Right atrium auricular region (tissue), 2 donors: Measurements from ENCODE around the gene GAL3ST2. TPM values are rescaled to one million over a fixed set of nuclear protein-coding genes. Genes with fewer than 3 reads are reported as not detected.
"Not testable (repeated sequence)": the region's sequence is repeated elsewhere in the genome, so short reads cannot be mapped to it uniquely, and the experiment has no call there.

ENCODE experiments used
- DNase-seq: peaks from one replicate; pipeline ENCODE4 v3.0.0-alpha.2; 2019; ENCODE audit warnings: low spot score
- H3K27ac ChIP-seq, 2 donors: fragments of 200-600 bp; sonication (generic); 1 replicate in 1 of 2; 2 replicates in 1 of 2; pipeline ENCODE4 v1.5.1; 2016 to 2019
- H3K27me3 ChIP-seq, 2 donors: fragments of 200-600 bp; sonication (generic); one replicate each; pipeline versions ENCODE4 v1.5.1 to v1.6.0; 2017 to 2019
- H3K36me3 ChIP-seq: fragments of 200-600 bp; sonication (generic); one replicate; pipeline ENCODE4 v1.5.1; 2016
- H3K4me1 ChIP-seq, 2 donors: fragments of 200-600 bp; sonication (generic); one replicate each; pipeline versions ENCODE4 v1.5.1 to v1.6.0; 2017 to 2019
- H3K4me3 ChIP-seq, 2 donors: fragments of 200-600 bp; sonication (generic); 1 replicate in 1 of 2; 2 replicates in 1 of 2; pipeline ENCODE4 v1.5.1; 2017 to 2019; ENCODE audit warnings: mild to moderate bottlenecking in 1 of 2, moderate library complexity in 1 of 2
- H3K9me3 ChIP-seq, 2 donors: fragments of 200-600 bp; sonication (generic); one replicate each; pipeline ENCODE4 v1.5.1; 2019
- CTCF ChIP-seq, 2 donors: fragments of 200-600 bp; sonication (generic); IDR thresholded peaks; one replicate each; pipeline ENCODE4 v1.5.1; 2019; ENCODE audit warnings: antibody characterized with exemption in 2 of 2
- total RNA-seq, 2 donors: library from RNA; depleted of rRNA; stranded (reverse); fragments of >200 nt; gene quantifications; one replicate each; pipeline ENCODE4 v1.1.0, GENCODE V29; 2016

The GAL3ST2 gene
- total RNA-seq, 2 donors from 2014 or later = 0.56 to 1.1 TPM

- H3K9me3 ChIP-seq, H3K36me3 ChIP-seq, H3K4me3 ChIP-seq, H3K27me3 ChIP-seq, H3K27ac ChIP-seq: not testable (repeated sequence)
- H3K4me1 ChIP-seq = peaks cover 0 to 18% of the 10 kb centered on the region in 2 donors
- peak; percentile 40 to 65 for TF ChIP-seq CTCF (IDR thresholded peaks at IDR 0.05)
- DNase-seq = peak; percentile 75
Measured at GRCh38 chr2:241732513-241733186, 44.0 kb upstream of the GAL3ST2 start.

- Histone ChIP-seq H3K9me3 (no peaks in the 10 kb centered on the region), H3K4me1 (peaks cover 0 to 13% of the 10 kb centered on the region in 2 donors), H3K27ac (peak overlapping the region; percentile 74 to 86), H3K4me3 (peak overlapping the region; percentile 21 to 97), H3K27me3 (no peaks in the 10 kb centered on the region), H3K36me3 (no peaks in the 10 kb centered on the region)
- no peak for DNase-seq
- no peak for TF ChIP-seq CTCF (IDR thresholded peaks at IDR 0.05)
Measured at GRCh38 chr2:241733391-241734207, 43.0 kb upstream of the GAL3ST2 start.

- TF ChIP-seq CTCF (IDR thresholded peaks at IDR 0.05) = no peak
- H3K36me3 ChIP-seq = no peaks in the 10 kb centered on the region
- peak overlapping the region; percentile 74 to 86 for H3K27ac ChIP-seq
- no peaks in the 10 kb centered on the region for H3K9me3 ChIP-seq
- no peak for DNase-seq
- no peaks in the 10 kb centered on the region for H3K27me3 ChIP-seq
- H3K4me3 ChIP-seq = peak overlapping the region; percentile 21 to 97
- peaks cover 0 to 13% of the 10 kb centered on the region in 2 donors for H3K4me1 ChIP-seq
Measured at GRCh38 chr2:241734208-241734466, 42.5 kb upstream of the GAL3ST2 start.

- no peaks in the 10 kb centered on the region for H3K9me3 ChIP-seq
- peak; percentile 91 for DNase-seq
- peak within 1 kb of the TSS; percentile 86 to 91 for H3K27ac ChIP-seq
- TF ChIP-seq CTCF (IDR thresholded peaks at IDR 0.05) = no peak
- H3K36me3 ChIP-seq = no peaks in the 10 kb centered on the region
- H3K4me3 ChIP-seq = peak within 1 kb of the TSS; percentile 71 to 97
- peaks cover 0 to 13% of the 10 kb centered on the region in 2 donors for H3K4me1 ChIP-seq
- no peaks in the 10 kb centered on the region for H3K27me3 ChIP-seq
Measured at GRCh38 chr2:241734467-241735208, 42.0 kb upstream of the GAL3ST2 start, which contains the start of gene D2HGDH. Gene D2HGDH (plus strand): TSS chr2:241734630. CDS start chr2:241735225, 595 bp downstream.

- Histone ChIP-seq H3K36me3 (no peaks in the 10 kb centered on the region), H3K4me3 (no peak overlapping the region), H3K9me3 (no peaks in the 10 kb centered on the region), H3K27me3 (no peaks in the 10 kb centered on the region), H3K4me1 (peaks cover 0 to 13% of the 10 kb centered on the region in 2 donors), H3K27ac (no peak overlapping the region)
- TF ChIP-seq CTCF (IDR thresholded peaks at IDR 0.05) = no peak
- DNase-seq = no peak
Measured at GRCh38 chr2:241736111-241736510, 40.5 kb upstream of the GAL3ST2 start.
